Endodermal cell (in vitro differentiated cells): ENCODE results near the gene TCF4. TPM values are rescaled to one million over a fixed set of nuclear protein-coding genes. Genes with fewer than 3 reads are reported as not detected.
A peak's percentile ranks its signal among the peaks of the same experiment; 100 is the strongest.

Source experiments
- DNase-seq: peaks from one replicate; pipeline ENCODE4 v3.0.0-alpha.2; 2017
- H3K27ac ChIP-seq: 2 replicates; pipeline ENCODE4 v1.5.1; 2013; ENCODE audit warnings: mild to moderate bottlenecking, low read depth, low read length, moderate library complexity
- H3K27me3 ChIP-seq: 2 replicates; pipeline ENCODE4 v1.6.1; 2013; ENCODE audit warnings: mild to moderate bottlenecking, low read length, moderate library complexity; ENCODE audit not compliant: insufficient read depth, control insufficient read depth, poor library complexity, severe bottlenecking
- H3K36me3 ChIP-seq: 2 replicates; pipeline ENCODE4 v1.7.0; 2013; ENCODE audit warnings: mild to moderate bottlenecking, low read length, moderate library complexity; ENCODE audit not compliant: control insufficient read depth, insufficient read depth
- H3K4me1 ChIP-seq: one replicate; pipeline ENCODE4 v1.7.0; 2013; ENCODE audit warnings: low read length; ENCODE audit not compliant: control insufficient read depth, insufficient read depth
- H3K4me3 ChIP-seq: 2 replicates; pipeline ENCODE4 v1.5.1; 2013; ENCODE audit warnings: mild to moderate bottlenecking, low read length, moderate library complexity
- H3K9ac ChIP-seq: 2 replicates; pipeline ENCODE4 v1.6.1; 2013; ENCODE audit warnings: mild to moderate bottlenecking, low read length, moderate library complexity; ENCODE audit not compliant: poor library complexity, severe bottlenecking; ENCODE audit errors: extremely low read depth
- H3K9me3 ChIP-seq: 2 replicates; pipeline ENCODE4 v1.6.1; 2013; ENCODE audit warnings: mild to moderate bottlenecking, low read length, moderate library complexity; ENCODE audit not compliant: control insufficient read depth
- H3K27ac Mint-ChIP-seq: 2 replicates; pipeline ENCODE4 v1.8.0; 2020; ENCODE audit warnings: mixed read lengths
- H3K27me3 Mint-ChIP-seq: 2 replicates; pipeline ENCODE4 v1.8.0; 2021; ENCODE audit warnings: mild to moderate bottlenecking, mixed read lengths; ENCODE audit not compliant: insufficient read depth
- H3K36me3 Mint-ChIP-seq: 2 replicates; pipeline ENCODE4 v1.8.0; 2020; ENCODE audit warnings: low read depth, mixed read lengths
- H3K4me1 Mint-ChIP-seq: 2 replicates; pipeline ENCODE4 v1.8.0; 2020; ENCODE audit warnings: mixed read lengths
- H3K4me3 Mint-ChIP-seq: 2 replicates; pipeline ENCODE4 v1.8.0; 2020; ENCODE audit warnings: mild to moderate bottlenecking, moderate library complexity, mixed read lengths
- H3K9me3 Mint-ChIP-seq: 2 replicates; pipeline ENCODE4 v1.8.0; 2020; ENCODE audit warnings: mild to moderate bottlenecking, mixed read lengths
- CTCF ChIP-seq: fragments of 200-600 bp; sonication (generic); conservative IDR thresholded peaks from 2 replicates; pipeline ENCODE4 v1.5.0; 2021; ENCODE audit warnings: antibody characterized with exemption, mild to moderate bottlenecking
- WGBS, 2 experiments: methylation state at CpG; one replicate each; pipeline versions ENCODE4 v1.1.5 to v1.1.7; 2013; ENCODE audit warnings: missing lambda C conversion rate in 2 of 2, mixed read lengths in 1 of 2; ENCODE audit not compliant: insufficient coverage in 1 of 2, insufficient read length in 1 of 2; 5-methylcytosine and 5-hydroxymethylcytosine counted together
- total RNA-seq, 2 donors: library from RNA; stranded (reverse); fragmentation: NEBNext Ultra II Directional in 1 of 2; extraction: Animal tissue kit (Norgen Biotek cat#: 25700) in 1 of 2; gene quantifications; 2 replicates in 1 of 2; 3 replicates in 1 of 2; pipeline ENCODE4 v1.2.1, GENCODE V29; 2021

The TCF4 gene
- total RNA-seq, 2 donors from 2014 or later: 40.4 to 58.5 TPM

- Mint-ChIP-seq H3K4me3 (no peak overlapping the region), H3K27ac (no peak overlapping the region), H3K4me1 (no peaks in the 10 kb centered on the region), H3K27me3 (no peaks in the 10 kb centered on the region), H3K9me3 (peaks cover 10% of the 10 kb centered on the region), H3K36me3 (peaks cover 8% of the 10 kb centered on the region)
- Histone ChIP-seq H3K4me3 (no peak overlapping the region), H3K9me3 (peaks cover 10% of the 10 kb centered on the region), H3K9ac (no peak overlapping the region), H3K4me1 (no peaks in the 10 kb centered on the region), H3K27ac (no peak overlapping the region), H3K36me3 (no peaks in the 10 kb centered on the region), H3K27me3 (no peaks in the 10 kb centered on the region)
- no peak for DNase-seq
- TF ChIP-seq CTCF: no peak
- 100% methylated on average over 2 of the region's 3 CpGs; no CpG with 5 or more reads in 1 of the 2 experiments for WGBS, 2 experiments
Observed at GRCh38 chr18:55447672-55448018, 140.3 kb downstream of the TCF4 start.

- Mint-ChIP-seq H3K27ac (no peak overlapping the region), H3K4me3 (no peak overlapping the region), H3K36me3 (peaks cover 8% of the 10 kb centered on the region), H3K9me3 (peaks cover 10% of the 10 kb centered on the region), H3K27me3 (no peaks in the 10 kb centered on the region), H3K4me1 (no peaks in the 10 kb centered on the region)
- Histone ChIP-seq H3K27me3 (no peaks in the 10 kb centered on the region), H3K9me3 (peaks cover 10% of the 10 kb centered on the region), H3K27ac (no peak overlapping the region), H3K4me3 (no peak overlapping the region), H3K4me1 (no peaks in the 10 kb centered on the region), H3K36me3 (no peaks in the 10 kb centered on the region), H3K9ac (no peak overlapping the region)
- TF ChIP-seq CTCF: peak; percentile 30
- DNase-seq: no peak
- 94% methylated on average over 3 to 5 of the region's 5 CpGs for WGBS, 2 experiments
Observed at GRCh38 chr18:55446996-55447671, 140.9 kb downstream of the TCF4 start.

- H3K27ac Mint-ChIP-seq: no peak overlapping the region
Observed at GRCh38 chr18:55444536-55444935, 143.5 kb downstream of the TCF4 start.

More at GRCh38 chr18:55444536-55444935, 143.5 kb downstream of the TCF4 start:
- Histone ChIP-seq H3K9ac (no peak overlapping the region), H3K4me3 (no peak overlapping the region), H3K27me3 (no peaks in the 10 kb centered on the region), H3K9me3 (peaks cover 10% of the 10 kb centered on the region), H3K4me1 (no peaks in the 10 kb centered on the region), H3K27ac (no peak overlapping the region), H3K36me3 (no peaks in the 10 kb centered on the region)
- TF ChIP-seq CTCF: no peak
- Mint-ChIP-seq H3K9me3 (peaks cover 10% of the 10 kb centered on the region), H3K4me1 (peaks cover 13% of the 10 kb centered on the region), H3K27me3 (no peaks in the 10 kb centered on the region), H3K36me3 (peaks cover 8% of the 10 kb centered on the region), H3K4me3 (no peak overlapping the region)
- DNase-seq: no peak
- WGBS, 2 experiments: 95 to 100% methylated on average over 1 of the region's 1 CpG
